Umbilical cord (tissue), 2 donors: ENCODE measurements around the gene FBXO17. TPM values are rescaled to one million over a fixed set of nuclear protein-coding genes. Genes with fewer than 3 reads are reported as not detected.
"Not testable (repeated sequence)": the region's sequence is repeated elsewhere in the genome, so short reads cannot be mapped to it uniquely, and the experiment has no call there.

ENCODE experiments used
- DNase-seq: peaks from one replicate; pipeline ENCODE4 v3.0.0-alpha.2; 2015; ENCODE audit warnings: low spot score
- total RNA-seq: library from RNA; depleted of rRNA; stranded (reverse); fragments of >200 nt; gene quantifications from one replicate; pipeline ENCODE4 v1.2.3, GENCODE V29; 2014; ENCODE audit warnings: low replicate concordance; ENCODE audit not compliant: insufficient read depth

The FBXO17 gene, protein sequence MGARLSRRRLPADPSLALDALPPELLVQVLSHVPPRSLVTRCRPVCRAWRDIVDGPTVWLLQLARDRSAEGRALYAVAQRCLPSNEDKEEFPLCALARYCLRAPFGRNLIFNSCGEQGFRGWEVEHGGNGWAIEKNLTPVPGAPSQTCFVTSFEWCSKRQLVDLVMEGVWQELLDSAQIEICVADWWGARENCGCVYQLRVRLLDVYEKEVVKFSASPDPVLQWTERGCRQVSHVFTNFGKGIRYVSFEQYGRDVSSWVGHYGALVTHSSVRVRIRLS
- total RNA-seq, result 11.6 TPM

DNA sequence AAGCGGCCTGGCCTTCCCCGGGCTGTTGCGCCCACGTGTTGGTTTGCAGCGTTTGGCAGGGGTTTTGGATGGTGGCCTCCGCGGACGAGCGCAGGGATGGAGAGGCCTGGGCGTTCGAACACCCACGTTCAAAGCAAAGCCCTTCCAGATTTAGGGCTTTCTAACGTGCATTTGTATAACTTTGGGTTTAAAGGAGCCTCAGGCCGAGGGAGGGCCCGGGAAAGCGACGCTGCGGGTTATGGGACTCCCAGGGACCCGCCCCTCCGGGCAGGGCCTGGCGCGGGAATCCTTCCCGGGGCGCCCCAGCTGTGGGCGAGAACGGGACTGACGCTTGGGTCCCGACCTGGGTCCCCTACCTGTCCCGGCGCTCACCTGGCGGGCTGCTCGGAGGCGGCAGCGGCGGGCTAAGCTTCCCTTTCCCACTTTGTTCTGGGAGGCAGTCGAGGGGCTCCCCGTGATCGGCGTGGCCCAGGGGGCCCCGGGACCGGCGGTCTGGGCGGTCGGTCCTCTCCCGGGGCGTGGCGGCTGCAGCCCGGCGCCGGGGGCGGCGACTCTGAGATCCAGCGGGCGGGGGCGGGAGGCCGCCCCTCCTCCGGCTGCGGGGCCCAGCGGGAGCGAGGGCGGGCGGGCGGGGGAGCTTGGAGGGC, at the start of gene FBXO17:
FBXO17 (minus strand) TSS at position 529 of the 647 bp plus-strand sequence. CDS start 25,423 bp downstream, outside the sequence.
- peak; percentile 86 for DNase-seq

DNA sequence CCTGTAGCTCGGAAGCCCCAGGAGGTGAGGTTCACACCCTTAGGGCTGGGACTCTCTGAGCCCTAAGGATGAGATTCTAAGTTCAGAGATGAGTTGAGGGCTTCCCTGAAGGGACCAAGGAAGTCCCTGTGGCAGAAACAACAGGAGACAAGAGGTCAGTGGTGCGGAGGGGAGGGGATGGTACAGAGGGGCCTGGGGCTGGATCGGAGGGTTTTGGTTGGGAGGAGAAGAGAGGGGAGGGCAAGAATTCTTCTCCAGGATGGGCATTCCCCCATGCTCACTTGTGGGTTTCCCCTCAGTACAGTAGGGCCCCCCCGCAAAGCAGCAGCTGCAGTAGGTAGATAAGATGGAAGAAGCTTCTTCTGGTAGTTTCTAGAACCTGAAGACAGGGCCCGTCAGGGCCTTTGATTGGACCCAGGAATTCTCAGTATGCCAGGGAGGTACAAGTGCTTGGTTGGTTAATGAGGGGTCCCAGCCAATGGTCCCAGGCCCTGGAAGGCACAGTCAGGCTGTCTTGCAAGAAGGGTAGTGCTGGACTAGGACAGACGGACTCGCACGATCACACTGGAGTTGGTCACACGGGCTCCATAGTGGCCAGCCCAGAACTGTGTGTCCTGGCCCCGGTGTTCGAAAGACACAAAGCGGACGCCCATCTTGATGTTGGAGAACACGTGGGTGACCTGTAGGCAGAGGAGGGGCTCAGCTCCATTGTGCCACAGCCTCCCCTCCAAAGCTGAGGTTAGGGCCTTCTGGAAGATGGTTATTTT, 49.5 kb upstream of the FBXO17 start:
- DNase-seq, result no peak

DNA sequence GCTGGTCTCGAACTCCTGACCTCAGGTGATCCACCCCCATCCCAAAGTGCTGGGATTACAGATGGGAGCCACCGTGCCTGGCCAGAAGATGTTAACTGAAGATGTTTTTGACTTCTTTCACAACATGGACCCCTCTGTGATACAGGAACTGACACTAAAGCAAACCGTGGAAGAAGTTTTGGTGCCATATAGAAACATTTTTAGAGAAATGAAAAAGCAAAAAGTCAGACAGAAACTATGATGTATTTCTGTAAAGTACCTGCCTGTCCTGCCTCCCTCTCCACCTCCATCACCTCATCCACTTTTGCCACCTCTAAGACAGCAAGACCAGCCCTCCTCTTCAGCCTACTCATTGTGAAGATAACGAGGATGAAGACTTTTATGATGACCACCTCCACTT, 45.5 kb upstream of the FBXO17 start:
- no peak for DNase-seq

DNA sequence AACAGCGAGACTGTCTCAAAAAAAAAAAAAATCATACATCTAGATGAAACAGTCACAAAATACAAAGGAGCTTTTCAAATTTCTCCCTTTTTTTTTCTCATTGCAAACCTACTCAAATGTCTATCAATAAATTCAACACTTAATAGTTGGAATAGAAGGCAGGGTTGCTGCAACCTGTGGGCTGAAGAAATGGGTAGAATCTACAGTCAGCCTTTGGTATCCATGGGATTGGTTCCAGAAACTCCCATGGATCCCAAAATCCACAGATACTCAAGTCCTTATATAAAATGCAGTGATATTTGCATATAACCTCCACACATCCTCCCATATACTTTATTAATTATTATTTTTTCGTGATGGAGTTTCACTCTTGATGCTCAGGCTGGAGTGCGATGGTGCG, 42.1 kb upstream of the FBXO17 start:
- no peak for DNase-seq

DNA sequence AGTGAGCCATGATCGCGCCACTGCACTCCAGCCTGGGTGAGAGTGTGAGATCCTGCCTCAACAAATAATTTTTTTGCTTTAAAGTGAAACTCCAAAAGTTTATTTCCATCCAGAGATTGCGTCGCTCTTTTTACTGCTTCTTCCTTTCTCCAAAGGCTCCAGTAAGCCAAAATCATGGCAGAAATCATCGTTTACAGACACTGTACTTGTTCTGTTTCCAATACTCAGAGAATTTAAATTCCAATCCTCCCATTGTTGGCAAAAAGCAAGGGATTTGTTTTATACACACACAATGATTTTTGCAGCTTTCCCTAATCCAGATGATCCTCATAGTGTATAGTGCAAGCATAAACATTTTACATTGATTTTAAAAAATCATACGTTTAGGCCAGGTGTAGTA, 41.5 kb upstream of the FBXO17 start:
- DNase-seq, result no peak

DNA sequence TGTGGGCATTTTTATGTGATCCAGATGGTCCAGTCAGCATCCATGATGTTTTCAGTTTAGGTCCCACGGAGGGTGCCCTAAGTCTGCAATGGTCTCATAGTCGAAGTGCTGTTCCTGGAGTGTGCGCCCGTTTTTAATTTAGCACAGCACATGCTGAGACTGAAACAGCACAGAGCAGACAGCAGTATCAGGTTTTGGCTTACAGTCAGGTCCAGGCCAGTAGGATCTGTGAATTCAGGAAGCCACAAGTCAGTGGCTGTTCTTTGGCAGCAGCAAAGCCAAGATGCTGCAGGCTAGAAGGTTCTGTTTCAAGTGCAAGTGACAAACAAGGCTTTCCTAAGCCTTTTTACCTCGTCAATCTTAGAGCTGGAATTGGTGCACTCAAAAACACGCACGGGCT, 38.5 kb upstream of the FBXO17 start:
- DNase-seq, result no peak

DNA sequence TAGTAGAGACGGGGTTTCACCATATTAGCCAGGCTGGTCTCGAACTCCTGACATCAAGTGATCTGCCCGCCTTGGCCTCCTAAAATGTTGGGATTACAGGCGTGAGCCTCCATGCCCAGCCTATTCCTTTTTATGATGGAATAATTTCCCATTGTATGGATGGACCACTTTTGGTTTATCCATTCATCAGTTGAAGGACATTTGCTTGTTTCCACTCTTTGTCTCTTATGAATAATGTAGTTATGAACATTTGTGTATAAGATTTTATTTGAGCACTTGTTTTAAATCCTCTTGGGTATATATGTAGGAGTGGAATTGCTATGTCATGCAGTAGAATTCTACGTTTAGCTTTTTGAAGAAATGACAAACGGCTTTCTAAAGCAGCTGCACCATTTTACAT, 33.5 kb upstream of the FBXO17 start:
- DNase-seq, result no peak

DNA sequence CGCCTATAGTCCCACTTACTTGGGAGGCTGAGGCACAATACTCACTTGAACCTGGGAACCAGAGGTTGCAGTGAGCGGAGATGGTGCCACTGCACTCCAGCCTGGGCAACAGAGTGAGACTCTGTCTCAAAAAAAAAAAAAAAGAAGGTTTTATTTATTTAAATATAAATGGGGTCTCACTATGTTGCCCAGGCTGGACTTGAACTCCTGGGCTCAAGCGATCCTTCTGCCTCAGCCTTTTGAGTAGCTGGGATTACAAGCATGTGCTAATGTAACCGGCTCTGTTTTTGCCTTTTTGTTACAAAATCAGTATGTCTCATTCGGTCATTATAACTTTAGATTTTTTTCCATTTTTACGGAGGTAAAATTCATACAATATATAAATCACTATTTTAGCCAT, 32.6 kb upstream of the FBXO17 start:
- no peak for DNase-seq

DNA sequence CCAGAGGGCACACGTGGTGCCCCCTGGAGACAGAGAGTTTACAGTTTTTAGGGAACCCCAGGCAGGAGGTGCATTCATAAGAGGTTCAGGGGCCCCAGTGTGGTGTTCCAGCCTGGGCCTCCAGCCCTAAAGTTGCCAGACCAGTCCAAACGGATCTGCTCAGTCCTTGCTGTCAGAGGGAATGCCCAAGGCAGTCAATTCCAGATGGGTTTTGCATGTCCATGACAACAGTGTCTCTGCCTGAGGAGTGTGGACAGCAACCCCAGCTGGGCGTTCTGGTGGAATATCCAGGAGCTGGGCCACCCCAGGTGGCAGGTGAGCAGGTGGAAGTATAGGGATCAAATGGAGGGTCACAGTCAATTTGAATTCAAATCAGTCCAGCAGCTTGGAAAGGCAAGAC, 31.6 kb upstream of the FBXO17 start:
- DNase-seq, result peak; percentile 8

DNA sequence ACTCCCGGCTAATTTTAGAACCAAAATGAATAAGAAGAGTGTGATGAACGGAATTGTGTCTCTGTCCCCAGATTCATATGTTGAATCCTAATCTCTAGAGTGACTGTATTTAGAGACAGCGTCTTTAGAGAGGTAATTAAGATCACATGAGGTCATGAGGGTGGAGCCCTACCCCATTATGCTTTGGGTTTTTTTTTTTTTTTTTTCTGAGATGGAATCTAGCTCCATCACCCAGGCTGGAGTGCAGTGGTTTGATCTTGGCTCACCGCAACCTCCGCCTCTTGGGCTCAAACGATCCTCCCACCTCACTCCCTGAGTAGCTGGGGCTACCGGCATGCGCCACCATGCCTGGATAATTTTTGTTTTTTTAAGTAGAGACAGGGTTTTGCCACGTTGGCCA, 28.9 kb upstream of the FBXO17 start:
- no peak for DNase-seq

DNA sequence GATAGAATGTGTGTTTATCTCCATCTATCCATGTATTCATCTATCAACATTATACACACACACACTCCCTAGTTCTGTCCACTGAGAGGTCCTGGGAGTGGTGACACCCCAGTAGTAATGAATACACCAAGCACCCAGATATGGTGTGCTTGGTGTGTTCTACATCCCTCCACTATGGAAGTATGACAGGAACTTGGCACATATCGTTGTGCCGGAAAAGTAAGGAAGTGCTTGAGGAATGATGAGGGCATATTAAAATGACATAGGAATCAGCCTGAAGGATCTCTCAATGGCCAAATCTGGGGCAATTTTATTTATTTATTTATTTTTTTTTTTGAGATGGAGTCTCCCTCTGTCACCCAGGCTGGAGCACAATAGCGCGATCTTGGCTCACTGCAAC, 28.3 kb upstream of the FBXO17 start:
- no peak for DNase-seq

DNA sequence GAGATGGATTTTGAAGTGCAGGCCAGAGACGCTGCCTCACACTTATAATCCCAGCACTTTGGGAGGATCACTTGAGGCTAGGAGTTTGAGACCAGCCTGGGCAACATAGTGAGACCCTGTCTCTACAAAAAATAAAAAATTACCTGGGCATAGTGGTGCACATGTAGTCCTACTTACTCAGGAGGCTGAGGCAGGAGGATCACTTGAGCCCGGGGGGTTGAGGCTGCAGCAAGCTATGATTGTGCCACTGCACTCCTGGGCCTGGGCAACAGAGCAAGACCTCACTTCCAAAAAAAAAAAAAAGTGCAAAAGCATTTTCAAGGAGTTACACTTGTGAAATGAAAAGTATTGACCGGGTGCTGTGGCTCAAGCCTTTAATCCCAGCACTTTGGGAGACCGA, 27.6 kb upstream of the FBXO17 start:
- no peak for DNase-seq

DNA sequence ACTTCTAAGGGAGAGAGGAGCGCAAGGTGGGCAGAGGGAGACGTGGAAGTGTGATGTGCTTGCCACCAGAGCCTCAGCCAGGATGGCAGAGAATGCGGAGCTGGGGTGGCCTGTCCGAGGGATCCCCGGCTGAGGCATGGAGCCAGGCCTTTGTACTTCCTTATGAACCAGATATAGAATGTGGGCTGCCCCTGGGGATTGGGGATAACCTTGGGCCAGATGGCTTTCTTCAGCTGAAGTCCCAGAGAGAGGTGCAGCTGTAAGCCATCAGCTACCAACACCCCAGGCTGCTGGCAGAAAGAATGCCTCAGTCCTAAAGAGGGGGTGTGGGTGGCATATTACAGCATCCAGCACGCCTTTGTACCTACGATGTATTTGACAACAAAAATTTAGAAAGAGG, 25.5 kb upstream of the FBXO17 start:
- no peak for DNase-seq

DNA sequence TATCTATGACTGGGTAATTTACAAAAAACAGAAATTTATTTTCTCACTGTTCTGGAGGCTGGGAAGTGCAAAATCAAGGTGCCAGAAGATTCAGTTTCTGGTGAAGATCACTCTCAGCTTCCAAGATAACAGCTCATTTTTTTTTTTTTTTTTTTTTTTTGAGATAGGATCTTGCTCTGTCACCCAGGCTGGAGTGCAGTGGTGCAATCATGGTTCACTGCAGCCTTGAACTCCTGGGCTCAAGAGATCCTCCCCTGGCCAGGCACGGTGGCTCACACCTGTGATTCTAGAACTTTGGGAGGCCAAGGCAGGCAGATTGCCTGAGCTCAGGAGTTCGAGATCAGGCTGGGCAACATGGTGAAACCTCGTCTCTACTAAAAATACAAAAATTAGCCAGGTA, 22.0 kb upstream of the FBXO17 start:
- DNase-seq, result not testable (repeated sequence)

DNA sequence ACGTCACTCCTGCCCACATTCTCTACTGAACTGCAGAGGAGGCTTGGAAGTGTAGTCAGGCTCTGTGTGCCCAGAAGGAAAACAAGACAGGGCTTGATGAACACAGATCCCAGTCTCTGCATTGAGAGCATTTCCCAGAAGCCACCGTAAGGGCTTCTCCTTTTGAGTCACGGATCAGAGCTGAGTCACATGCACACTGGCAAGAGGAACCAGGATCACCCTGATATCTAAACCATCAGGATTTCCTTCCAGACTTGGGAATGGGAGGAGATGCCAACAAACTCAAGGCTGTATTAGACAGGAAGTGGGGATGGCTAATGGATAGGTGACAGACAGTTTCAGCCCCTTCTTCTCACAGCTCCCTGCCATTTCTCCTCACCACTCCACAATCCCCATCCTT, 17.7 kb upstream of the FBXO17 start:
- DNase-seq, result peak; percentile 54

DNA sequence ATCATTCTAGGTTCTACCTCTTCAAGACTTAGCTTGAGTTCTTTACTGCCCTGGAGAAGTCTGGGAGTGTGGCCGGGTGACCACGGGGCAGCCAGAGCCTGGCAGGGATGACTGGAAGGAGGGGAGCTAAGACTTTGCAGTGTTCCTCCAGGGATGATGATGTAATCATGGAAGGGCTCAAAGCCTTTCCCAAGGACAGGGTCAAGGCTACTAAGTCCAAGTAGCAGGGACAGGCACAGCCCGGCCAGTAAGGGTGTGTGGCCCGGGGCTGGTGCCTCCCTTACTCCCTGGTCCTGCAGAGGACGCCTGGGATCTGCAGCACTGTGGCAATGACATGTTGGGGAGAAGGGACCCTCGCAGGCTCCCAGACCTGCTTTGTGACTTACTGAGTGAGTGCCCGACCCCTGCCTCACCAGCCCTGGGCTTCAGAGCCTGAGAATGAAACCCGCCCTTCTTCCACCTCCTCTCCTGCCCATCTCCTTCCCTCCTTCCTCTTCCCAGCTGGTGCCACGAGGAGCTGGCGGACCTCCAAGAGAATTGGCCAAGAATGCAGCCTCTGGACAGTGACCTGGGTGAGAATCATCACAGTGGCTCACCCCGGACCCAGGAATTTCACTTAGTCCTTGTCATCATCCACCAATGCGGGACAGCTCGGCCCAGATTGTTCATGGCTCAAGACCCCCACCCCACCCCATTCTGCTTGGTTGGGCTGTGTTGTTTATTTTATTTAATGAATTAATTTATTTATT, 15.6 kb upstream of the FBXO17 start:
- DNase-seq, result no peak

DNA sequence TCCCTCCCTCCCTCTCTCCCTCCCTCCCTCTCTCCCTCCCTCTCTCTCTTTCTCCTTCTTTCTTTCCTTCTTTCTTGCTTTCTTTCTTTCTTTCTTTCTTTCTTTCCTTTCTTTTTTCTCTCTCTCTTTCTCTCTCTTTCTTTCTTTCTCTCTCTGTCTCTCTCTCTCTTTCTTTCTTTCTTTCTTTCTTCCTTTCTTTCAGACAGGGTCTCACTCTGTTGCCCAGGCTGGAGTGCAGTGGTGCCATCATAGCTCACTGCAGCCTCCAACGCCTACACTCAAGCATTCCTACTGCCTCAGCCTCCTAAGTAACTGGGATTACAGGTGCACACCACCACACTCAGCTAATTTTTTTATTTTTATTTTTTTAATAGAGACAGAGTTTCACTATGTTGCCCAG, 14.1 kb upstream of the FBXO17 start:
- not testable (repeated sequence) for DNase-seq

DNA sequence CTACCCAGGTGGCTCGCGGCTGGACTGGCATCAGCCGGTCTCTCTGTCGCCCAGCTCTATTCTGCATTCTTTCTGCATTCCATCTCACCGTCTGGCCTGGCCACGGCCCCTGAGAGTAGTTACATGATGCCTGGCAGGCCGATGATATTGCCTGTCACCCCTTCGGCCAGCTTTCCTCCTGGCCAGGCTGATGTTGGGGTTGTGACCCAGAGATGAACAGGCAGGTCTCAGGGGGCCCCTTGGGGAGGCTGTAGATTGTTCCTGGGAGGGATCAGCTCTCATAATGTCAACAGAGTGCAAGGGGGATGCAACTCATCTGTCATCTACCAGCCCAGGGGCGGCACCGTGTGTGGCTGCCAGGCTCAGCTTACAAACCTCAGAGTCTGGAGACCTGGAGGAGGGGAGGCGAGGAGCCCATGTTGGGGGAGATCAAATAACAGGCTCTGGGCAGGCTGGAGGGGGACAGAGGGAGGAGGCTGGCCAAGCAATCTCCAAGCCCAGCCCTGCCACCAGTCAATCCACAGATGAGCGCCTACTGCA, 13.6 kb upstream of the FBXO17 start:
- peak; percentile 89 for DNase-seq

DNA sequence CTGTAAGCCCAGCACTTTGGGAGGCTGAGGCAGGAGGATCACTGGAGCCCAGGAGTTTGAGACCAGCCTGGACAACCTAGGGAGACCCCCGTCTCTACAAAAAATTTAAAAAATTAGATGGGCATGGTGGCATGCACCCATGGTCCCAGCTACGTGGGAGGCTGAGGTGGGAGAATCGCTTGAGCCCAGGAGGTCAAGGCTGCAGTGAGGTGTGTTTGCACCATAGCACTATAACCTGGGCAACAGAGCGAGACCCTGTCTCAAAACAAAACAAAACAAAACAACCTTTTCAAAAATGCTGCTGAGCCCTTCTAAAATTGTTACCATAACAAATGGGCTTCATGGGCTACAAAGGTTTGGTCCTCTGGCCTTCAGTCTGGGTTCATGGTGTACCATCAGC, 13.1 kb upstream of the FBXO17 start:
- not testable (repeated sequence) for DNase-seq

DNA sequence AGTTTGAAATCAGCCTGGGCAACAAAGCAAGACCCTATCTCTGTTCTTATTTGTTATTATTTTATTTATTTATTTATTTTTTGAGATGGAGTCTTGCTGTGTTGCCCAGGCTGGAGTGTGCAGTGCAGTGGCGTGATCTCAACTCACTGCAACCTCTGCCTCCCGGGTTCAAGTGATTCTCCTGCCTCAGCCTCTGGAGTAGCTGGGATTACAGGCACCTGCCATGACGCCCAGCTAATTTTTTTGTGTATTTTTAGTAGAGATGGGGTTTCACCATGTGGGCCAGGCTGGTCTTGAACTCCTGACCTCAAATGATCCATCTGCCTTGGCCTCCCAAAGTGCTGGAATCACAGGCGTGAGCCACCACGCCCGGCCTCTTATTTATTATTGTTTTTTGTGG, 12.2 kb upstream of the FBXO17 start:
- not testable (repeated sequence) for DNase-seq

DNA sequence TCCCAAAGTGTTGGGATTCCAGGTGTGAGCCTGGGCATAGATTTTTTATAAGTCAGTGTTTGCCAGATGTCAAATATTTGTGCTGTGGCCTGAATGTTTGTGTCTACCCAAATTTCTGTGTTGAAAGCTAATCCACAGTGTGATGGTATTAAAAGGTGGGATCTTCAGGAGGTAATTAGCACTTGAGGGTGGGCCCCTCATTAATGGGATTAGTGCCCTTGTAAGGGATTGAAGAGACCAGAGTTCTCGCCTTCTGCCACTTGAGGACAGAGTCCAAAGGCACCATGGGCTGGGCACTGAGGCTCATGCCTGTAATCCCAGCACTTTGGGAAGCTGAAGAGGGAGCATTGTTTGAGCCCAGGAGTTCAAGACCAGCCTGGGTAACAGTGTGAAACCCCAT, 9.7 kb upstream of the FBXO17 start:
- DNase-seq, result no peak
